ENCODE results near the gene HELZ. TPM values are rescaled to one million over a fixed set of nuclear protein-coding genes. Genes with fewer than 3 reads are reported as not detected.

HELZ gene
- total RNA-seq, 1 donor from 2014 or later, result 71.0 TPM

DNA sequence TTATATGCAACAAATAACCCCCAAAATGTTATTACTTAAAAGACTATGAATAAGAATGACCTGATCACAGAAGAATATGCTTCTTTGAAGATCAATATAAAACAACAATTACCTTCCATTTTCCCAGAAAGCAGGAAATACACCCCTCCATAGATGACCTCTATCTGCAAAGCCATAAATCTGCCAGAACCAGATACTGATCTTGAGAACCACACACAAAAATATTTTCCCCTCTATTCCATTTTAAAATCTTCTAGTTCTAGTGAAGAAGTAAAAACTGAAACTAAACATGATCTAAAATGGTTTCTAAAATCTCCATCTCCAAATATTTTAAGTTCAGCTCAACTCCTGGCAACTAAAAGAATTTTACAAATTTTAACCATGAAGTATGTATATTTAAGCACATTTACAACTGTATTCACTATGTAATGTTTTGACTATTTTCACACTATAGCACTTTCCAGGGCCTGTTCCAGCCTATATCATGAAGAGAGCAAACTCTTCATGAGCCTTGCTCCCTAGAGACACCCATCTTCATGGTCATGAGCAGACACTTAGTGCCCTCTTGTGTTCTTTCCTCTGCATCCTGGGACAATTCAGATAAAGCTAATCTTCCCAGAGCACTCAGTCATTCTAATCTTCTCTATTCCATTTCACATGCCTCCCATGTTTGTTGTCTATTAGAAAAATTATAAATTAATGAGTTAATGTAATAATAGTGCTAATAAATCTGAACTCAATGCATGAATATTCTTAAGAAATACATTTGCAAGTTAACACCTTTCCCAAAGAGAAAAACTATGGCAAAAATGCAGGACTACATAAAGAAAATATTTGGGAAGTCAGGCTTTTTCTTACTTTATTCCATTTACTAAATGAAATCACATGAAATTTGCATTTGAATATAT is 87.0 kb downstream of the HELZ start:
- DNase-seq (ENCODE audit: low spot score, unreplicated experiment), result no peak
- Mint-ChIP-seq H3K27ac (peak overlapping the region; percentile 0), H3K36me3 (ENCODE audit: insufficient read depth) (peaks cover 20% of the 10 kb centered on the region), H3K27me3 (no peaks in the 10 kb centered on the region), H3K4me3 (ENCODE audit: low read depth) (no peak overlapping the region), H3K9me3 (ENCODE audit: low read depth) (no peaks in the 10 kb centered on the region), H3K4me1 (ENCODE audit: low read depth) (peaks cover 6% of the 10 kb centered on the region)
- TF ChIP-seq, protein P1, sequence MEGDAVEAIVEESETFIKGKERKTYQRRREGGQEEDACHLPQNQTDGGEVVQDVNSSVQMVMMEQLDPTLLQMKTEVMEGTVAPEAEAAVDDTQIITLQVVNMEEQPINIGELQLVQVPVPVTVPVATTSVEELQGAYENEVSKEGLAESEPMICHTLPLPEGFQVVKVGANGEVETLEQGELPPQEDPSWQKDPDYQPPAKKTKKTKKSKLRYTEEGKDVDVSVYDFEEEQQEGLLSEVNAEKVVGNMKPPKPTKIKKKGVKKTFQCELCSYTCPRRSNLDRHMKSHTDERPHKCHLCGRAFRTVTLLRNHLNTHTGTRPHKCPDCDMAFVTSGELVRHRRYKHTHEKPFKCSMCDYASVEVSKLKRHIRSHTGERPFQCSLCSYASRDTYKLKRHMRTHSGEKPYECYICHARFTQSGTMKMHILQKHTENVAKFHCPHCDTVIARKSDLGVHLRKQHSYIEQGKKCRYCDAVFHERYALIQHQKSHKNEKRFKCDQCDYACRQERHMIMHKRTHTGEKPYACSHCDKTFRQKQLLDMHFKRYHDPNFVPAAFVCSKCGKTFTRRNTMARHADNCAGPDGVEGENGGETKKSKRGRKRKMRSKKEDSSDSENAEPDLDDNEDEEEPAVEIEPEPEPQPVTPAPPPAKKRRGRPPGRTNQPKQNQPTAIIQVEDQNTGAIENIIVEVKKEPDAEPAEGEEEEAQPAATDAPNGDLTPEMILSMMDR (IDR thresholded peaks at IDR 0.05; ENCODE audit: unreplicated experiment), result peak; percentile 37

DNA sequence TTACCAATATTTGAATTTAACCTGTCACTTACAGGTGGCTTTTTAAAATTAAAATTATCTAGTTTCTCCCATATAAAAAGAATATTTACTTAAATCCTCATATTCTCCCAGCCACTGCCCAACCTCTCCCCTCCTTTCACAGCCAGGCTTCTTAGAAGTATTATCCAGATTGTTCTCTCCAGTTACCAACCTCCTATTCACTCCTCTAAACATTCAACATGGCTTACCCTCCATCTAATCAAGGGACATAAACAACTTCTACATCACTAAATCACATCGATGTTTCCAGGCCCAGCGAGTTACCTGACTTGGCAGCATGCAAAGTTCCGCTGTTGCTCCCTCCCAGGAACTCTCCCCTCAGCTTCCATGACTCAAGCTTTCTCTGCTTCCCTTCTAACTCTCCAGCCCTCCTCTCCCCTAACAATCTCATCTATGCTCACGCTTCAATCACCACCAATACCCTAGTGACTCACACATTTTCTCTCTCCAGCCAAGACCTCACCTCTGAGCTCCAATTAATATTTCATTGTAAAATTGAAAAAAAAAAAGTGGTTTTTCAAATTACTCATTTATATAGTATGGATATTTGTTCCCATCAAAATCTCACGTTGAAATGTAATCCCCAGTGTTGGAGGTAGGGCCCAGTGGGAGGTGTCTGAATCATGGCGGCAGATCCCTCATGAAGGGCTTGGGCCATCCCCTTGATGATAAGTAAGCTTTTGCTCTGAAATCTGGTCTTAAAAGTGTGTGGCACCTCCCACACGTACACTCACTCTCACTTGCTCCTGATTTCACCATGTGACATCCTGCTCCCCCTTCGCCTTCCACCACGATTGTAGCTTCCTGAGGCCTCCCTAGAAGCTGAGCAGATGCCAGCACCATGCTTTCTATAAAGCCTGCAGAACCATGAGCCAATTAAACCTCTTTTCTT is 88.5 kb downstream of the HELZ start:
- no peak overlapping the region for H3K27ac Mint-ChIP-seq
- DNase-seq (ENCODE audit: low spot score, unreplicated experiment), result no peak
- H3K27me3 Mint-ChIP-seq, result no peaks in the 10 kb centered on the region
- peaks cover 20% of the 10 kb centered on the region for H3K36me3 Mint-ChIP-seq (ENCODE audit: insufficient read depth)
- no peak overlapping the region for H3K4me3 Mint-ChIP-seq (ENCODE audit: low read depth)
- H3K9me3 Mint-ChIP-seq (ENCODE audit: low read depth), result no peaks in the 10 kb centered on the region
- TF ChIP-seq, protein P1 (IDR thresholded peaks at IDR 0.05; ENCODE audit: unreplicated experiment), result no peak
- H3K4me1 Mint-ChIP-seq (ENCODE audit: low read depth), result peaks cover 6% of the 10 kb centered on the region

DNA sequence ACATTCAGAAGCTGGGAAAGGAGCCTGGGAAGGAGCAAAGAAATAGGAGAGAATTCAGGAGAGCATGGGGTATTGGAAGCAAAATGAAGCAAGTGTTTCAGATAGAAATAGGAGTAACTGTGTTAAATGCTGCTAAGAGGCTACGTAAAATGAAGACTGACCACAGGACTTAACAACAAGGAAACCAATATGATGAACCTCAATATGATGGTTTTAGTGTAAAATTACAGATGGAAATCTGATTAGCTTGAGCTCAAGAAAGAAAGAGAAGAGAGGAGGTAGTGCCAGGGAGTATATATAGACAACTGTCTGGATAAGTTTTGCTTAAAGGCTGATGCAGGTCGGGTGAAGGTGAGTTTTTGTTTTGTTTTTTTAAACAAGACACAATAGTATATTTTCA is 92.2 kb downstream of the HELZ start:
- no peaks in the 10 kb centered on the region for H3K9me3 Mint-ChIP-seq (ENCODE audit: low read depth)
- no peak overlapping the region for H3K4me3 Mint-ChIP-seq (ENCODE audit: low read depth)
- no peak overlapping the region for H3K27ac Mint-ChIP-seq
- no peaks in the 10 kb centered on the region for H3K27me3 Mint-ChIP-seq
- H3K36me3 Mint-ChIP-seq (ENCODE audit: insufficient read depth), result peaks cover 26% of the 10 kb centered on the region
- TF ChIP-seq, protein P1 (IDR thresholded peaks at IDR 0.05; ENCODE audit: unreplicated experiment), result no peak
- peaks cover 3% of the 10 kb centered on the region for H3K4me1 Mint-ChIP-seq (ENCODE audit: low read depth)
- DNase-seq (ENCODE audit: low spot score, unreplicated experiment), result no peak

DNA sequence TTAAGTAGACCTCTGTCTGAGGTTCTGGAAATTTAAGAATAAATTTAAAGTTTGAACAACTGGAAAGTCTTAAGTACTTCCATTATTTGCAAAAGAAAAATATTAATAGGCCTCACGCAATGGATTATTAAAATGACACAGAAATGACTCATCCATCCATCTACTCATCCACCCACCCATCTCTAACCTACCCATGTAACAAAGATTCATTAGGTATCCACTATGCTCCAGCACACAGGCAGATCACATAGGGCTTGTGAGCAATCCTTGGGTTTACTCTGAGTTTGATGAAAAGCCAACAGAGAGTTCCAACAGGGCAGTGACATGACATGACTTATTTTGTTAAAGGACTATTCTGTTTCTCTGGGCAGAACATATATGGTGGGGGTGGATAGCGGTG is 93.3 kb downstream of the HELZ start:
- Mint-ChIP-seq H3K27ac (no peak overlapping the region), H3K27me3 (no peaks in the 10 kb centered on the region), H3K9me3 (ENCODE audit: low read depth) (no peaks in the 10 kb centered on the region), H3K36me3 (ENCODE audit: insufficient read depth) (peaks cover 22% of the 10 kb centered on the region), H3K4me3 (ENCODE audit: low read depth) (no peak overlapping the region), H3K4me1 (ENCODE audit: low read depth) (no peaks in the 10 kb centered on the region)
- TF ChIP-seq, protein P1 (IDR thresholded peaks at IDR 0.05; ENCODE audit: unreplicated experiment), result no peak
- no peak for DNase-seq (ENCODE audit: low spot score, unreplicated experiment)

DNA sequence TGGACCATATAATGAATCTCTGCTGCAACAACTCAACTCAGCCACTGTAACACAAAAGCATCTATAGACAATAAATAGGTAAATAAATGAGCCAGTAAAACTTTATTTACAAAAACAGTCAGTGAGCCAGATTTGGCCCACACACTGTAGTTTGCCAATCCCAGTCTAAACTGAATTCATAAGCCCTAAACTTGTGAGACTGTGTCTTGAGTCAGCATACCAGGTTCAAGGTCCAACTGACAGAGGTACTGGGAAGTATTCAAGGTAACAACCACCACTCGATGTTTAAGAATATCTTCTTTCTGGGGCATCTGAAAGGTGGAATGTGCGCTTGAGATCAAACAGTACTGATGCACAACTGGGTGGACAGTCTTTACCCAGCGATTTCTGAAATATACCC is 94.2 kb downstream of the HELZ start:
- Mint-ChIP-seq H3K4me1 (ENCODE audit: low read depth) (no peaks in the 10 kb centered on the region), H3K36me3 (ENCODE audit: insufficient read depth) (peaks cover 17% of the 10 kb centered on the region), H3K27ac (no peak overlapping the region), H3K9me3 (ENCODE audit: low read depth) (no peaks in the 10 kb centered on the region), H3K27me3 (no peaks in the 10 kb centered on the region), H3K4me3 (ENCODE audit: low read depth) (no peak overlapping the region)
- TF ChIP-seq, protein P1 (IDR thresholded peaks at IDR 0.05; ENCODE audit: unreplicated experiment), result no peak
- DNase-seq (ENCODE audit: low spot score, unreplicated experiment), result no peak
